Caki2 (cell line): ENCODE measurements around the gene LPCAT3. TPM values are rescaled to one million over a fixed set of nuclear protein-coding genes. Genes with fewer than 3 reads are reported as not detected.

Experiments used
- DNase-seq: peaks from one replicate; pipeline ENCODE4 v3.0.0-alpha.2; 2015; ENCODE audit warnings: low read depth
- in situ Hi-C: cut with HindIII; loops from 2 replicates; pipeline ENCODE4 v1.10.0; 2016; ENCODE audit warnings: low sequenced_read_pairs, low pct_unique_long_range_greater_than_20kb, mixed read lengths
- total RNA-seq: library from RNA; depleted of rRNA; stranded (reverse); fragments of >200 nt; shearing (Covaris generic); gene quantifications from 2 replicates; pipeline ENCODE4 v1.2.3, GENCODE V29; 2014; ENCODE audit warnings: low replicate concordance

The LPCAT3 gene
- total RNA-seq, 1 experiment from 2014 or later, result 19.5 TPM

GRCh38 chr12:6947615-6948014, 70.7 kb downstream of the LPCAT3 start:
- DNase-seq, result no peak
- in situ Hi-C loops, result no loop called here

GRCh38 chr12:6946920-6947374, 71.3 kb downstream of the LPCAT3 start:
- DNase-seq, result no peak
- in situ Hi-C loops, result no loop called here

- in situ Hi-C loops, result no loop called here
- peak; percentile 99 for DNase-seq
These were observed 72.0 kb downstream of the LPCAT3 start for GRCh38 chr12:6946033-6946919.

- in situ Hi-C loops, result no loop called here
- DNase-seq, result no peak
These were observed 72.7 kb downstream of the LPCAT3 start for GRCh38 chr12:6945613-6946012.

GRCh38 chr12:6944381-6945186, 73.7 kb downstream of the LPCAT3 start:
- in situ Hi-C loops, result no loop called here

GRCh38 chr12:6943722-6944380, 74.4 kb downstream of the LPCAT3 start, which contains the start of the genes C12orf57 and RNU7-1:
TSS of gene C12orf57 (plus strand) at chr12:6944022. CDS start at chr12:6944122, 100 bp downstream.
TSS of gene RNU7-1 (plus strand) at chr12:6943816.
- DNase-seq, result peak; percentile 97
- in situ Hi-C loops, result no loop called here

More at GRCh38 chr12:6944381-6945186, 73.7 kb downstream of the LPCAT3 start:
- DNase-seq, result peak; percentile 88

GRCh38 chr12:6943389-6943721, 74.9 kb downstream of the LPCAT3 start:
- no peak for DNase-seq
- in situ Hi-C loops, result no loop called here

GRCh38 chr12:6942331-6942665, 76.0 kb downstream of the LPCAT3 start:
- DNase-seq, result no peak
- in situ Hi-C loops, result no loop called here

- DNase-seq, result no peak
- in situ Hi-C loops, result no loop called here
These were observed 76.5 kb downstream of the LPCAT3 start for GRCh38 chr12:6941782-6942181.

- in situ Hi-C loops, result no loop called here
- DNase-seq, result no peak
These were observed 77.0 kb downstream of the LPCAT3 start for GRCh38 chr12:6941267-6941666.

- DNase-seq, result no peak
- in situ Hi-C loops, result no loop called here
These were observed 79.1 kb downstream of the LPCAT3 start for GRCh38 chr12:6939191-6939540.

GRCh38 chr12:6938353-6939190, 79.7 kb downstream of the LPCAT3 start:
- in situ Hi-C loops, result no loop called here
- DNase-seq, result no peak

GRCh38 chr12:6937481-6938352, 80.6 kb downstream of the LPCAT3 start:
- in situ Hi-C loops, result no loop called here
- peak; percentile 95 for DNase-seq

- no peak for DNase-seq
- in situ Hi-C loops, result no loop called here
These were observed 81.4 kb downstream of the LPCAT3 start for GRCh38 chr12:6936636-6937480.

- in situ Hi-C loops, result no loop called here
- DNase-seq, result no peak
These were observed 82.1 kb downstream of the LPCAT3 start for GRCh38 chr12:6936194-6936635.
